Neural cell (in vitro differentiated cells): ENCODE measurements around the gene EMC8. TPM values are rescaled to one million over a fixed set of nuclear protein-coding genes. Genes with fewer than 3 reads are reported as not detected.

Source experiments
- H2AFZ ChIP-seq: fragments of 200-600, 300-800 bp; sonication (generic), shearing (Covaris generic); 2 replicates; pipeline ENCODE4 v1.6.0; 2014; ENCODE audit warnings: low read depth, mild to moderate bottlenecking, antibody characterized with exemption, low read length, moderate library complexity
- H3F3A ChIP-seq: fragments of 200-600 bp; shearing (Covaris generic); 2 replicates; pipeline ENCODE4 v1.6.1; 2016; ENCODE audit warnings: mild to moderate bottlenecking, moderate library complexity, mixed read lengths, antibody characterized with exemption, low read length; ENCODE audit not compliant: insufficient read depth, poor library complexity, severe bottlenecking
- H3K27ac ChIP-seq: fragments of 200-600, 300-800 bp; sonication (generic), shearing (Covaris generic); 2 replicates; pipeline ENCODE4 v1.5.1; 2014; ENCODE audit warnings: mild to moderate bottlenecking, low read length, moderate library complexity
- H3K27me3 ChIP-seq: fragments of 300-800, 200-600 bp; sonication (generic), shearing (Covaris generic); 2 replicates; pipeline ENCODE4 v1.6.0; 2014; ENCODE audit warnings: mild to moderate bottlenecking, low read depth, low read length, moderate library complexity; ENCODE audit not compliant: insufficient read depth
- H3K36me3 ChIP-seq: fragments of 300-800, 200-600 bp; sonication (generic), shearing (Covaris generic); 2 replicates; pipeline ENCODE4 v1.5.1; 2014; ENCODE audit warnings: mild to moderate bottlenecking, antibody characterized with exemption, low read length, moderate library complexity; ENCODE audit not compliant: insufficient read depth
- H3K4me2 ChIP-seq: fragments of 300-800, 200-600 bp; sonication (generic), shearing (Covaris generic); 2 replicates; pipeline ENCODE4 v1.6.0; 2014; ENCODE audit warnings: mild to moderate bottlenecking, low read length
- H3K4me3 ChIP-seq: fragments of 300-800, 200-600 bp; sonication (generic), shearing (Covaris generic); 2 replicates; pipeline ENCODE4 v1.5.1; 2014; ENCODE audit warnings: mild to moderate bottlenecking, low read length, moderate library complexity
- H3K79me2 ChIP-seq: fragments of 200-600 bp; shearing (Covaris generic); replicated peaks from 2 replicates; pipeline ENCODE4 v1.6.0; 2014; ENCODE audit warnings: mild to moderate bottlenecking, low read length, moderate library complexity; ENCODE audit not compliant: insufficient read depth
- H3K9ac ChIP-seq: fragments of 300-800, 200-600 bp; sonication (generic), shearing (Covaris generic); 2 replicates; pipeline ENCODE4 v1.6.1; 2016; ENCODE audit warnings: mild to moderate bottlenecking, low read length, mixed read lengths
- H3K9me2 ChIP-seq: fragments of 200-600 bp; shearing (Covaris generic); 2 replicates; pipeline ENCODE4 v1.6.1; 2016; ENCODE audit warnings: mild to moderate bottlenecking, low read length, mixed read lengths; ENCODE audit not compliant: insufficient read depth
- H3K9me3 ChIP-seq: fragments of 200-600, 300-800 bp; sonication (generic), shearing (Covaris generic); 2 replicates; pipeline ENCODE4 v1.6.1; 2016; ENCODE audit warnings: mild to moderate bottlenecking, mixed run types, low read length, moderate library complexity, mixed read lengths
- H4K20me1 ChIP-seq: fragments of 200-600 bp; shearing (Covaris generic); 2 replicates; pipeline ENCODE4 v1.6.1; 2016; ENCODE audit warnings: mild to moderate bottlenecking, mixed run types; ENCODE audit not compliant: insufficient read depth
- EP300 ChIP-seq: fragments of 450-650 bp; conservative IDR thresholded peaks from 2 replicates; pipeline ENCODE4 v1.6.1; 2014; ENCODE audit warnings: antibody characterized with exemption, mild to moderate bottlenecking, moderate library complexity; ENCODE audit not compliant: poor library complexity, severe bottlenecking
- EZH2 ChIP-seq: fragments of 200-600, 300-800 bp; shearing (Covaris generic), sonication (generic); IDR thresholded peaks from 2 replicates; pipeline ENCODE4 v1.6.1; 2014; ENCODE audit warnings: antibody characterized with exemption, low read length, borderline replicate concordance, mild to moderate bottlenecking; ENCODE audit not compliant: insufficient read depth, poor library complexity, severe bottlenecking
- MXI1 ChIP-seq: fragments of 450-650 bp; conservative IDR thresholded peaks from 2 replicates; pipeline ENCODE4 v1.6.1; 2014; ENCODE audit warnings: antibody characterized with exemption, mild to moderate bottlenecking; ENCODE audit not compliant: poor library complexity, severe bottlenecking
- POLR2AphosphoS5 ChIP-seq: IDR thresholded peaks from 2 replicates; pipeline ENCODE4 v1.6.1; 2012
- RAD21 ChIP-seq: fragments of 450-650 bp; conservative IDR thresholded peaks from 2 replicates; pipeline ENCODE4 v1.6.1; 2014; ENCODE audit warnings: antibody characterized with exemption, mild to moderate bottlenecking, moderate library complexity
- SMC3 ChIP-seq: fragments of 450-650 bp; conservative IDR thresholded peaks from 2 replicates; pipeline ENCODE4 v1.6.1; 2014; ENCODE audit warnings: antibody characterized with exemption, mild to moderate bottlenecking, moderate library complexity; ENCODE audit not compliant: poor library complexity
- TAF1 ChIP-seq: IDR thresholded peaks from 2 replicates; pipeline ENCODE4 v1.6.1; 2012; ENCODE audit warnings: low read depth
- polyA plus RNA-seq: library from polyadenylated mRNA; depleted of rRNA; stranded (reverse); fragments of >200 nt; gene quantifications from 2 replicates; pipeline ENCODE4 v1.2.3, GENCODE V29; 2014
- TF ChIP-seq, protein P1 (sequence below): fragments of 450-650 bp; IDR thresholded peaks from 2 replicates; pipeline ENCODE4 v1.5.1; 2014; ENCODE audit warnings: antibody characterized with exemption, mild to moderate bottlenecking, moderate library complexity; ENCODE audit not compliant: poor library complexity, severe bottlenecking
- TF ChIP-seq, protein P2 (sequence below): IDR thresholded peaks from 2 replicates; pipeline ENCODE4 v1.6.1; 2012; ENCODE audit warnings: borderline replicate concordance

Gene EMC8
- polyA plus RNA-seq, 1 donor from 2014 or later = 38.9 TPM

DNA sequence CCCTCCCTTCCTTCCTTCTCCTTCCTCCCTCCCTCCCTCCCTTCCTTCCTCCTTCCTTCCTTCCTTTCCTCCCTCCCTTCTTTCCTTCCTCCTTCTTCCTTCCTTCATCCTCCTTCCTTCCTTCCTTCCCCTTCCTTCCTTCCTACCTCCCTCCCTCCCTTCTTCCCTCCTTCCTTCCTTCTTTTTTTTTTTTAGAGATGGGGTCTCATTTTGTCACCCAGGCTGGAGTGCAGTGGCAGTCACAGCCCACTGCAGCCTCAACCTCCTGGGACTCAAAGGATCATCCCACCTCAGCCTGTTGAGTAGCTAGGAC, 44.8 kb upstream of the EMC8 start:
- H3K9ac ChIP-seq = no peak overlapping the region
- no peak overlapping the region for H3K27ac ChIP-seq
- no peak for TF ChIP-seq TAF1
- no peak for TF ChIP-seq EP300
- no peak for TF ChIP-seq RAD21
- TF ChIP-seq MXI1 = no peak
- TF ChIP-seq, protein P1, sequence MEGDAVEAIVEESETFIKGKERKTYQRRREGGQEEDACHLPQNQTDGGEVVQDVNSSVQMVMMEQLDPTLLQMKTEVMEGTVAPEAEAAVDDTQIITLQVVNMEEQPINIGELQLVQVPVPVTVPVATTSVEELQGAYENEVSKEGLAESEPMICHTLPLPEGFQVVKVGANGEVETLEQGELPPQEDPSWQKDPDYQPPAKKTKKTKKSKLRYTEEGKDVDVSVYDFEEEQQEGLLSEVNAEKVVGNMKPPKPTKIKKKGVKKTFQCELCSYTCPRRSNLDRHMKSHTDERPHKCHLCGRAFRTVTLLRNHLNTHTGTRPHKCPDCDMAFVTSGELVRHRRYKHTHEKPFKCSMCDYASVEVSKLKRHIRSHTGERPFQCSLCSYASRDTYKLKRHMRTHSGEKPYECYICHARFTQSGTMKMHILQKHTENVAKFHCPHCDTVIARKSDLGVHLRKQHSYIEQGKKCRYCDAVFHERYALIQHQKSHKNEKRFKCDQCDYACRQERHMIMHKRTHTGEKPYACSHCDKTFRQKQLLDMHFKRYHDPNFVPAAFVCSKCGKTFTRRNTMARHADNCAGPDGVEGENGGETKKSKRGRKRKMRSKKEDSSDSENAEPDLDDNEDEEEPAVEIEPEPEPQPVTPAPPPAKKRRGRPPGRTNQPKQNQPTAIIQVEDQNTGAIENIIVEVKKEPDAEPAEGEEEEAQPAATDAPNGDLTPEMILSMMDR = no peak
- no peak for TF ChIP-seq EZH2
- TF ChIP-seq, protein P2, sequence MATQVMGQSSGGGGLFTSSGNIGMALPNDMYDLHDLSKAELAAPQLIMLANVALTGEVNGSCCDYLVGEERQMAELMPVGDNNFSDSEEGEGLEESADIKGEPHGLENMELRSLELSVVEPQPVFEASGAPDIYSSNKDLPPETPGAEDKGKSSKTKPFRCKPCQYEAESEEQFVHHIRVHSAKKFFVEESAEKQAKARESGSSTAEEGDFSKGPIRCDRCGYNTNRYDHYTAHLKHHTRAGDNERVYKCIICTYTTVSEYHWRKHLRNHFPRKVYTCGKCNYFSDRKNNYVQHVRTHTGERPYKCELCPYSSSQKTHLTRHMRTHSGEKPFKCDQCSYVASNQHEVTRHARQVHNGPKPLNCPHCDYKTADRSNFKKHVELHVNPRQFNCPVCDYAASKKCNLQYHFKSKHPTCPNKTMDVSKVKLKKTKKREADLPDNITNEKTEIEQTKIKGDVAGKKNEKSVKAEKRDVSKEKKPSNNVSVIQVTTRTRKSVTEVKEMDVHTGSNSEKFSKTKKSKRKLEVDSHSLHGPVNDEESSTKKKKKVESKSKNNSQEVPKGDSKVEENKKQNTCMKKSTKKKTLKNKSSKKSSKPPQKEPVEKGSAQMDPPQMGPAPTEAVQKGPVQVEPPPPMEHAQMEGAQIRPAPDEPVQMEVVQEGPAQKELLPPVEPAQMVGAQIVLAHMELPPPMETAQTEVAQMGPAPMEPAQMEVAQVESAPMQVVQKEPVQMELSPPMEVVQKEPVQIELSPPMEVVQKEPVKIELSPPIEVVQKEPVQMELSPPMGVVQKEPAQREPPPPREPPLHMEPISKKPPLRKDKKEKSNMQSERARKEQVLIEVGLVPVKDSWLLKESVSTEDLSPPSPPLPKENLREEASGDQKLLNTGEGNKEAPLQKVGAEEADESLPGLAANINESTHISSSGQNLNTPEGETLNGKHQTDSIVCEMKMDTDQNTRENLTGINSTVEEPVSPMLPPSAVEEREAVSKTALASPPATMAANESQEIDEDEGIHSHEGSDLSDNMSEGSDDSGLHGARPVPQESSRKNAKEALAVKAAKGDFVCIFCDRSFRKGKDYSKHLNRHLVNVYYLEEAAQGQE = no peak
- TF ChIP-seq POLR2AphosphoS5 = no peak

DNA sequence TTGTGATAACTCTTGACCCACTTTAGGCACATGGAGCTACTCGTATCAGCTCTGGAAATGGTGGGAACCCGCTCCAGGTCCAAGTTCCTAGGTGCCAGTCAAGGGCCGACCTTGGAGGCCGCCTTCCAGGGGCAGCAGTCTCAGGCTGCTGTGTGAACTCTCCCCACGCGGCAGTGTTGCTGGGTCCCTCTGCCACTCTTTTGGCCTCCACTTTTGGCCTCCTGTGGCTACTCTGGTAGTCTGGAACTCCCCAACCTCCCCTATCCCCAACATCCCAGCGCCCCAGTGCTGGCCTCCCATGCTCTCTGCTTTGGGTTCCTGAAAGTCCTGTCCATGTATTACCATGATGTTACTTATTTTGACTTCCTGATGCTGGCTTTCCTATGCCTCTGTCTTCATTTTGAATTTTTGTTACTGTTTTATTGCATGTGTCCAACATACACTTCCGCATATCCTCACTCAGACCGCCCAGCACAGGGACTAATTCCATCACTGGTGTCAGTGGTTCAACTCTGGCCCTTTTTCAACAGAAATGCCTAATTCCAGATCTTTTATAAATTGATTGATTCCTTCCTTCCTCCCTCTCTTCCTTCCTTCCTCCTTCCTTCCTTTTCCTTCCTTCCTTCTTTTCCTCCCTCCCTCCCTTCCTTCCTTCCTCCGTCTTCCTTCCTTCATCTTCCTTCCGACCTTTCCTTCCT, 44.3 kb upstream of the EMC8 start:
- TF ChIP-seq EP300 (no peak), MXI1 (no peak), EZH2 (no peak), POLR2AphosphoS5 (no peak), RAD21 (no peak), SMC3 (no peak), TAF1 (no peak)
- TF ChIP-seq, protein P1 = no peak
- TF ChIP-seq, protein P2 = no peak
- Histone ChIP-seq H3K4me2 (no peak overlapping the region), H3K9me3 (no peaks in the 10 kb centered on the region), H3K27me3 (no peaks in the 10 kb centered on the region), H3K4me3 (no peak overlapping the region), H3K27ac (no peak overlapping the region), H3K9me2 (no peaks in the 10 kb centered on the region), H3K36me3 (no peaks in the 10 kb centered on the region), H3K9ac (no peak overlapping the region), H2AFZ (no peak overlapping the region), H4K20me1 (no peaks in the 10 kb centered on the region), H3F3A (no peaks in the 10 kb centered on the region), H3K79me2 (no peaks in the 10 kb centered on the region)

More for the DNA sequence above, 44.8 kb upstream of the EMC8 start:
- no peak overlapping the region for H2AFZ ChIP-seq
- no peaks in the 10 kb centered on the region for H3F3A ChIP-seq
- no peaks in the 10 kb centered on the region for H3K36me3 ChIP-seq
- H3K4me3 ChIP-seq = no peak overlapping the region
- no peaks in the 10 kb centered on the region for H3K27me3 ChIP-seq
- no peaks in the 10 kb centered on the region for H4K20me1 ChIP-seq
- H3K4me2 ChIP-seq = no peak overlapping the region
- H3K79me2 ChIP-seq = no peaks in the 10 kb centered on the region
- no peaks in the 10 kb centered on the region for H3K9me3 ChIP-seq
- no peaks in the 10 kb centered on the region for H3K9me2 ChIP-seq
